A673 (cell line): ENCODE measurements around the gene WDR5B. TPM values are rescaled to one million over a fixed set of nuclear protein-coding genes. Genes with fewer than 3 reads are reported as not detected.

ENCODE experiments used
- BruUV-seq: library from RNA; stranded (reverse); fragments of 400-500 nt; replicated peaks from 2 replicates; lab custom pipeline; 2021; lab: Mats Ljungman, UMichigan
- CTCF ChIA-PET: fragments of 300-600 bp; sonication (Branson Sonifier 250); formaldehyde crosslinking; loops from one replicate; lab custom pipeline; 2022; ENCODE audit warnings: antibody characterized with exemption; lab: Charles Lee
- POLR2A ChIA-PET: fragments of 300-600 bp; sonication (Branson Sonifier 250); formaldehyde crosslinking; loops from one replicate; lab custom pipeline; 2022; ENCODE audit warnings: antibody characterized with exemption; ENCODE audit not compliant: low non-redundant PET; lab: Charles Lee
- DNase-seq: peaks from one replicate; pipeline ENCODE4 v3.0.0-alpha.2; 2015; ENCODE audit warnings: low spot score
- H3K27ac ChIP-seq: fragments of 200-600 bp; sonication (generic); 2 replicates; pipeline ENCODE4 v1.5.1; 2016; ENCODE audit warnings: mixed run types, low read depth, mild to moderate bottlenecking, mixed read lengths, antibody characterized with exemption, low read length; ENCODE audit not compliant: poor library complexity, severe bottlenecking
- H3K27me3 ChIP-seq: fragments of 200-600 bp; sonication (generic); replicated peaks from 2 replicates; pipeline ENCODE4 v1.6.1; 2017; ENCODE audit warnings: mixed run types, low read depth, mild to moderate bottlenecking, mixed read lengths, antibody characterized with exemption, low read length; ENCODE audit not compliant: insufficient read depth, poor library complexity
- H3K36me3 ChIP-seq: fragments of 200-600 bp; sonication (generic); 2 replicates; pipeline ENCODE4 v1.6.1; 2016; ENCODE audit warnings: mixed run types, mild to moderate bottlenecking, mixed read lengths, antibody characterized with exemption, low read length; ENCODE audit not compliant: insufficient read depth, poor library complexity, severe bottlenecking
- H3K4me1 ChIP-seq: fragments of 200-600 bp; sonication (generic); 2 replicates; pipeline ENCODE4 v1.6.1; 2017; ENCODE audit warnings: mixed run types, mild to moderate bottlenecking, mixed read lengths, antibody characterized with exemption, low read length; ENCODE audit not compliant: insufficient read depth, poor library complexity, severe bottlenecking
- H3K4me3 ChIP-seq: fragments of 200-600 bp; sonication (generic); 2 replicates; pipeline ENCODE4 v1.5.1; 2016; ENCODE audit warnings: low read depth, mixed run types, mild to moderate bottlenecking, mixed read lengths, low read length; ENCODE audit not compliant: poor library complexity, severe bottlenecking
- H3K9me3 ChIP-seq: fragments of 200-600 bp; sonication (generic); 2 replicates; pipeline ENCODE4 v1.6.1; 2016; ENCODE audit warnings: mixed run types, low read depth, mild to moderate bottlenecking, mixed read lengths, antibody characterized with exemption, low read length; ENCODE audit not compliant: poor library complexity, severe bottlenecking
- CTCF ChIP-seq: fragments of 300-800, 200-600 bp; sonication (generic); conservative IDR thresholded peaks from 2 replicates; pipeline ENCODE4 v1.5.1; 2017; ENCODE audit warnings: low read depth, mild to moderate bottlenecking, antibody characterized with exemption, low read length, moderate library complexity, mixed read lengths
- EZH2 ChIP-seq: fragments of 200-600 bp; sonication (generic); IDR thresholded peaks from 2 replicates; pipeline ENCODE4 v1.6.1; 2017; ENCODE audit warnings: borderline replicate concordance, low read depth, mild to moderate bottlenecking, mixed read lengths, antibody characterized with exemption, low read length; ENCODE audit not compliant: poor library complexity, severe bottlenecking
- intact Hi-C: fragments of 100-400 bp; cut with micrococcal nuclease; formaldehyde crosslinking; loops from one replicate; pipeline ENCODE4 v1.10.0; 2022; ENCODE audit not compliant: unreplicated experiment
- total RNA-seq: library from RNA; stranded (reverse); gene quantifications from 2 replicates; pipeline ENCODE4 v1.2.3, GENCODE V29; 2021

The WDR5B gene
- total RNA-seq, 1 experiment from 2014 or later = 4.6 TPM

DNA sequence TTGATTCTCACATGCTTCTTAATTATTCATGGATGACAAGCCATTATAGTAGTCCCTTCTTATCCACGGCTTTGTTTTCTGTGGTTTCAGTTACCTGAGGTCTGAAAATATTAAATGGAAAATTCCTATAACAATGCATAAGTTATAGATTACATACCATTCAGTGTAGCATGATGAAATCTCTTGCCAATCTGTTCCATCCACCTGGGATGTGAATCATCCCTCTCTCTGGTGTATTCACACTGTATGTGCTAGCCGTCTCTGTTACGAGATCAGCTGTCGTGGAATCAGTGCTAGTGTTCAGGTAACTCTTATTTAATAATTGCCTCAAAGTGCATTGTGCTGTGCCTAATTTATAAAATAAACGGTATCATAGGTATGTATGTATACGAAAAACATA, 5.2 kb downstream of the WDR5B start:
- intact Hi-C loops = loop anchor here (10.0 kb wide), 1 partner anchor 866 kb away; the partner anchor contains the start of gene POLQ
- peaks cover 22% of the 10 kb centered on the region for H3K36me3 ChIP-seq

GRCh38 chr3:122410111-122410510, 5.8 kb downstream of the WDR5B start:
- ChIA-PET POLR2A (no interaction called here), CTCF (no interaction called here)
- intact Hi-C loops = loop anchor here (10.0 kb wide), 1 partner anchor 865 kb away; the partner anchor contains the start of gene POLQ

More for the DNA sequence above, 5.2 kb downstream of the WDR5B start:
- TF ChIP-seq EZH2 (no peak), CTCF (no peak)
- no TSS peak for BruUV-seq
- POLR2A ChIA-PET = no interaction called here
- Histone ChIP-seq H3K27me3 (no peaks in the 10 kb centered on the region), H3K9me3 (no peaks in the 10 kb centered on the region), H3K4me1 (peaks cover 8% of the 10 kb centered on the region), H3K27ac (no peak overlapping the region), H3K4me3 (no peak overlapping the region)
- no peak for DNase-seq
- CTCF ChIA-PET = no interaction called here

GRCh38 chr3:122409446-122409845, 6.4 kb downstream of the WDR5B start:
- Histone ChIP-seq H3K4me1 (no peaks in the 10 kb centered on the region), H3K4me3 (no peak overlapping the region), H3K9me3 (no peaks in the 10 kb centered on the region), H3K27me3 (no peaks in the 10 kb centered on the region), H3K27ac (no peak overlapping the region), H3K36me3 (peaks cover 28% of the 10 kb centered on the region)
- DNase-seq = no peak
- ChIA-PET POLR2A (no interaction called here), CTCF (no interaction called here)
- no TSS peak for BruUV-seq
- no peak for TF ChIP-seq CTCF
- TF ChIP-seq EZH2 = no peak
- intact Hi-C loops = no loop called here

More at GRCh38 chr3:122410111-122410510, 5.8 kb downstream of the WDR5B start:
- H3K36me3 ChIP-seq = peaks cover 22% of the 10 kb centered on the region
- TF ChIP-seq CTCF = no peak
- TF ChIP-seq EZH2 = no peak
- H3K4me3 ChIP-seq = no peak overlapping the region
- H3K4me1 ChIP-seq = peaks cover 5% of the 10 kb centered on the region
- DNase-seq = no peak
- H3K9me3 ChIP-seq = no peaks in the 10 kb centered on the region
- no peaks in the 10 kb centered on the region for H3K27me3 ChIP-seq
- H3K27ac ChIP-seq = no peak overlapping the region
- BruUV-seq = no TSS peak
